Eye (tissue), 1 donor: ENCODE data around the gene ARAP2.

Experiments used
- DNase-seq: peaks from one replicate; pipeline ENCODE4 v3.0.0-alpha.2; 2015

The ARAP2 gene

DNA sequence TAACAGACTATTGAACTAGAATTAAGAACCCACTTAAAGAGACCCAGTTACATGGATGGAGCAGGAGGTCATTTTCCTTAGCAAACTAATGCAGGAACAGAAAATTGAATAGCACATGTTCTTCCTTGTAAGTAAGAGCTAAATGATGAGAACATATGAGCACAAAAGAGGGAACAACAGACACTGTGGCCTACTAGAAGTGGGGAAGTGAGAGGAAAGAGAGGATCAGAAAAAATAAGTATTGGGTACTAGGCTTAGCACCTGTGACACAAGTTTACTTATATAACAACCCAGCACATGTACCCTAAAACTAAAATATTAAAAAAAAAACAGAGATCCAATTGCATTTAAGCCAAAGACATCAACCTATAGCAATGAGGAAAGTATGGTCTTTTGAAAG lies 26.2 kb downstream of the ARAP2 start:
- DNase-seq = no peak

GRCh38 chr4:36215627-36216026 lies 28.7 kb downstream of the ARAP2 start:
- no peak for DNase-seq

GRCh38 chr4:36214735-36215485 lies 29.4 kb downstream of the ARAP2 start:
- DNase-seq = no peak

- DNase-seq = peak; percentile 57
These were observed 30.3 kb downstream of the ARAP2 start for GRCh38 chr4:36213977-36214376.

DNA sequence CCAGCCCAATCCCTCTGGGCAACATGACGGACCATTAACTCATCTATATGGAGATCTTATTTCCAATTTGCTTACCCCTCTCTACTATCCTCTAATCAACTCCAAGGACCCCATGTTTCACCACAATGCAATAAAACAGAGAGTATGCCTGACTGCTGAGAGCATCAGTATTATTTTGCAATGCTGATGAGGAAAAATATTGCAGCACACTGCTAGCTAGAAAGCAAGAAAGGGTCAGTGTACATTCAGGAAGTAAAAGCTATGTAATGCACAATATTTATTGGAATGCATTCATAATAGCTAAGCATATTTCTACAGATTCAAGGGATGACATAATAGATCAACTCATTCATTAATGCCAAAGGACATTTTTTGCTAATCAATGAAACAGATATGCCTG lies 33.2 kb downstream of the ARAP2 start:
- DNase-seq = no peak

DNA sequence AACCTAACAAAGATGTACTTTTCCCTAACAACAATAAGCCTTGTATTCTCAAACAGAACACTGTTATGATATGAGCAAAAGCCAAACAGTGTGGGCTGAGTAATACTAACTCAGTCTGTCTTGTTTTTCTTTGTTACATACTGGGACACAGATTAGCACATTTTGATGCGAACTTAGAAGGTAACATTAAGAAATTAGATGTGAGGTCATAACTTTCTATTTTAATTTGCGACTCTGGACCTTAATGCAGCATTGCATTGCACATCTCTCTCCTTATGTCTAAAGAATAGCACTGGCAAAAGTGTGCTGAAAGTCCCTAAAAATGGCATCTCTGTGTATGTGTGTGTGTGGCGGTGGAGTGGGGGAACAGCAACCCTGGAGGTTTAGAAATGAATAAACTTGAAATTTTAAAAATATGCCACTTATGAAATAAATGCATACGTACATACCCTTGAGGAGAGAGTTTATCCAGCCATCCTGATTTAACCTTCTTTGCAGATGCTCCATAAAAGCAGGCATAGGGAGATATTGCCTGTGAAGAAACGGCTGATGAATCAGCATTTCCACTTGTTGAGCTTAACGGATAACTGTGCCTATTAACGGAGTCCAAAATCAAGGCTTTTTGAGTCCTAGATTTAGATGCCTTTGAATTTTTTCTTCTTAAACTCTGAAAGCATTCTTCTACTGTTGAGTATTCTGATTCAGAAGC lies 34.2 kb downstream of the ARAP2 start:
- DNase-seq = no peak

DNA sequence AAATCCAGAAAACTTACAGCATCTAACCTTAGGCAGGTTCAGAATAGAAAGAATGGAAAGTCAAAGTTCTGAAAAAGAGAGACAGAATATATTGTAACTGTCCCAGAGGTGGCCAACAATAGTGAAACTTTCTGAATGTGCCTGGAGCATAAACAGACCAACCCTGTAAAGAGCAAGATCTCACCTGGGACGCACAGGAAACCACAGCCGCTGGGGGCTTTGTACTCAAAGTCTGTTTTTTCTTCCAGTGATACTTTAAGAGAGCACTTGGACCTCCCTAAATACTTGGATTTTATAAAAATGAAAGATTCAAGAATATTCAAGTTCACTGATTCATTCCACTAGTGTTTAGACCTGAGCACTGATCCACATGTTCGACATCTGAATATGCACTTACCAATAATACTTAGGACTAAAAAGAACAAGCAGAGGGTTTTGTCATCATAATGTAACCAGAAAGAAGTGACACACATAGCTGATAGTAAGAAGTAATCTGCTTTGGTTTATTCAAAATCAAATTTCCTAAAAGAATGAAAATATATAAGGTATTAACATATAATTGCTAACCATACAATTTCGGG lies 35.3 kb downstream of the ARAP2 start:
- DNase-seq = no peak

- DNase-seq = peak; percentile 40
These were observed 36.3 kb downstream of the ARAP2 start for GRCh38 chr4:36207831-36208520.

DNA sequence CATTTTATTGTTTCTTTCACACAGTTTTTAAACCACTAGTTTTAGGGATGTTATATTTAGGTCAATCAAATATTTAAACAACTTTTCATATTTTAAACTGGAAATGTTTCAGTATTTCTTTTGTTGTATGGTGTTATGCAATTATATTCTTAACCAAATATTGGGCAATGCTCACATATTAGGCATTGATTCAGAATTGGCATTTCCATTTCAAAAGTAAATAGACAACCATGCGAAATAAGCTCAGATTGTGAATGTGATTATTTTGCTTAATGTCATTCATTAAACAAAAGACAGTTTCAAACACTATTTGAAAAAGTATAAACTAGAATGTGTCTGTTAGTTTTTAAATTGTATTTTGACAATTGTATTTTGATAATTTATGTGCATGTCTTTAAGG lies 36.9 kb downstream of the ARAP2 start:
- DNase-seq = no peak

DNA sequence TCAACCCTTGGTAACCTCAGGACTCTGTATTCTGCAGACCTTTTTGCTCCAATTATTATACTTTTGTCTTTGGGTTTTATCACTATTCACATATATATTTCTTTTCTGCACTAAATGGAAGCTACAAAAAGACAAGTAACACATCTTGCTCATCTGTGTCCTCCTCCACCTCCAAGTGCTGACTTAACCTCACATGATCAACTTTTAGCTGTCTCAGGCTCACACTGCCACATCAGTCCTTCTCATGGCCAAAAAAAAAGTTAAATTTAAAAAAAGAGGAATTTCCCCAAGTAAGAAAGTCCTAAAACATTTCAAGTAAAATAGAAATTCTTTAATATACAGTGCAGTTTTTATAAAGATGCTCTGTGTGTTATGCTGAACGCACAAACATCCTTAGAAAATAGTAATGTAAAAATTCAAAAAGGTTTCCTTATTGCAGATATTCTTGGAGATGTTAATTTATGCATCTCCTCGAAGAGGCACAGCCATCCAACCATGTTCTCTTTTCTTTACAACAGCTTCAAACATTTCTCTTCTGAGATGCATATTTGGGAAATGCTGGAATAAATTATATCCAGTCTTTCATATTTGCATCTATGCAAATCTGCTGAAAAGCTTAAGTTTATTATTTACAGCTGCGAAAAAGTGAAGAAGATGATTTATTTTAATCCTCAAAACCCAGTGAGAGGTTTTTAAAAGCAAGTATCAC lies 37.6 kb downstream of the ARAP2 start:
- no peak for DNase-seq

DNA sequence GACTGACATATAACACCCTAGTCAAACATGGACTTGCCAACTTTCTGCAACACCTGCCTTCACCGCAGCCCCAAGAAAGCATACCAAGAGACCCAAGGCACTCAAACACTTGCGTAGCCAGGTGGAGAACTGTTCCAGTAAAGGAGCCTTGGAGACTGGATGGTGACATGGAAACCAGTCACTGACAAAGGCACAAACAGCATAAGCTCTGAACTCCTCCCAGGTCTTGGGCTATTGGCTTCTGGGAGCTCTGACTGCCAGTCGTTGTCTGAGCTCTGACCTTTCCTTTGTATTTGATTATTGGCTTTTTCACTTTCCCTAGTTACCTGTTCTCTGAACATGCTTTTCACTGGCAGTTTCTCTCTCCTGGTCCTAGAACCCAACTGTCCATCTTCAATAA lies 38.3 kb downstream of the ARAP2 start:
- DNase-seq = no peak

- no peak for DNase-seq
These were observed 45.5 kb downstream of the ARAP2 start for GRCh38 chr4:36198861-36199260.

- DNase-seq = no peak
These were observed 46.1 kb downstream of the ARAP2 start for GRCh38 chr4:36198068-36198808.

GRCh38 chr4:36197501-36197900 lies 46.8 kb downstream of the ARAP2 start:
- no peak for DNase-seq

DNA sequence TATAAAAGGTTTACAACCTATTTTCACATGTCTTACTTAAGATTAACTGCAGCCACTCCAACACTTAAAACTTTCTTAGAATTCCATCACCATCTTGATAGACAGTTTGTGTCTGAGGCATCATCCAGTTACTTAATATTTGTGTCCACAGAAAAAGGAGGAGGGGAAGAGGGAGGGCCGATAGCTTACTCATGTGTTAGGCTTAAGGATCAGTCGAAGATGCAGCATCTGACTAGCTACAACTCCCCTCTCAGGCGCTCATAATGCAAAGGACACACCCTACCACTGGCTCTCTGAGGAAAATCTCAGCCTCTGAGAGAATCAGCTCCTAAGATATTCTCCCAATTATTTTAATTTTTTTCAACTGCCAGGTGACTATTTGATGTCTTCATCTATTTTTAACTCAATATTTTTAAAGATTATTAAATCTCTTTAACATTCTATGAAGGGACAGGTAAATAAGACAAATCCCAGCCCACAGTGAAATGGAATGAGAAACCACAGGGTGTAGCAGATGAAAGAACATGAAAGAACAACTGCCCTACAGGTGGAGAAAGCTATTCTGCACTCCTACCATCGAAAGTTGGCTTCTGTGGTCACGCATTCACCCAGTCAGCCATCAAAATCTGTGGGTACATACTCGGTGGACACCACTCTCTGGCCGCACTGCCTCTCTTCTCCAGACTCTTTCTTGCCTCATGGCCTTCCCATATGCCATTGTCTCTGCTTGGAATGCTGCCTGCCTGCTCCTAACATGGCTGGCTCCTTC lies 48.0 kb downstream of the ARAP2 start:
- DNase-seq = no peak

- DNase-seq = no peak
These were observed 51.4 kb downstream of the ARAP2 start for GRCh38 chr4:36192922-36193321.

- DNase-seq = no peak
These were observed 54.6 kb downstream of the ARAP2 start for GRCh38 chr4:36189511-36190226.

DNA sequence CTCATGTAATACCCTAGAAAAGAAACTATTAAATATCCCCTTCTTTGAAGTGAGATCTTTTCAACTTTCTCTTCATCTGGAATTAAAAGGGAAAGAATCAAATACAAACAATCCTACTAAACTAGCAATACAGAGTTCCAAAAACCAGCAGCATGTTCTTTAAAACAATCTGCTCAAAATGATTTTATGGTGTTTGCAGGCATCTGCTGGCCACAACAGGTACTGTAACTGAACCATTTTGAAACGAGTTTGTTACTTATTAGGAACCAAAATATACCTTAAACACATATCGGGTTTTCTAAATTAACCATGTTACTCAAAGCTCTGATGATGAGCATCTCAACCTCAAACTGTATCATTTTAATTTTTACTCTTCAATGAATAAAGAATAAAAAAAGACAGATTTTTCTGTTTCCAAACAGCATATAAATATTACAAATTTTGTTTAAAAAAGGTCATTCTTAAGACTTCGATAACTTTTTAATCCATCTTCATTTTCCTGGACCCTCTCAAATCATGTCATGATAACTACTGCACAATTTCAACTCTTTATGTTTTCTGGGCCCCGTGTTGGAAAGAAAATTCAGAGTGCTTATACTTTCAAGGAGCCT lies 56.5 kb downstream of the ARAP2 start:
- DNase-seq = peak; percentile 54

- DNase-seq = no peak
These were observed 60.5 kb downstream of the ARAP2 start for GRCh38 chr4:36183665-36184393.

- no peak for DNase-seq
These were observed 61.1 kb downstream of the ARAP2 start for GRCh38 chr4:36183232-36183631.
